Measurements from ENCODE around the gene PPP6R3.

PPP6R3 gene

GRCh38 chr11:68508425-68508824, 47.9 kb downstream of the PPP6R3 start:
- DNase-seq (ENCODE audit: low read depth) = no peak
- no peak overlapping the region for H3K4me3 ChIP-seq (ENCODE audit: low read depth, low read length)
- no peak for TF ChIP-seq MYC (IDR thresholded peaks at IDR 0.05; ENCODE audit: low read depth, low read length)

GRCh38 chr11:68509066-68509465, 48.5 kb downstream of the PPP6R3 start:
- TF ChIP-seq MYC (IDR thresholded peaks at IDR 0.05; ENCODE audit: low read depth, low read length) (no peak), CTCF (IDR thresholded peaks at IDR 0.05; ENCODE audit: low read depth, low read length) (no peak), POLR2A (IDR thresholded peaks at IDR 0.05; ENCODE audit: extremely low read depth, insufficient read length) (no peak), MAX (IDR thresholded peaks at IDR 0.05; ENCODE audit: low read depth, low read length) (no peak)
- DNase-seq (ENCODE audit: low read depth) = no peak
- H3K4me3 ChIP-seq (ENCODE audit: low read depth, low read length) = no peak overlapping the region

GRCh38 chr11:68513930-68514487, 53.5 kb downstream of the PPP6R3 start:
- TF ChIP-seq CTCF (IDR thresholded peaks at IDR 0.05; ENCODE audit: low read depth, low read length) = no peak
- no peak for TF ChIP-seq MYC (IDR thresholded peaks at IDR 0.05; ENCODE audit: low read depth, low read length)
- no peak for TF ChIP-seq MAX (IDR thresholded peaks at IDR 0.05; ENCODE audit: low read depth, low read length)
- no peak for TF ChIP-seq POLR2A (IDR thresholded peaks at IDR 0.05; ENCODE audit: extremely low read depth, insufficient read length)
- H3K4me3 ChIP-seq (ENCODE audit: low read depth, low read length) = no peak overlapping the region
- DNase-seq (ENCODE audit: low read depth) = no peak

GRCh38 chr11:68517121-68517741, 56.7 kb downstream of the PPP6R3 start:
- H3K4me3 ChIP-seq (ENCODE audit: low read depth, low read length) = no peak overlapping the region
- TF ChIP-seq POLR2A (IDR thresholded peaks at IDR 0.05; ENCODE audit: extremely low read depth, insufficient read length) (no peak), CTCF (IDR thresholded peaks at IDR 0.05; ENCODE audit: low read depth, low read length) (no peak), MYC (IDR thresholded peaks at IDR 0.05; ENCODE audit: low read depth, low read length) (no peak), MAX (IDR thresholded peaks at IDR 0.05; ENCODE audit: low read depth, low read length) (no peak)
- DNase-seq (ENCODE audit: low read depth) = no peak

- DNase-seq (ENCODE audit: low read depth) = no peak
- no peak overlapping the region for H3K4me3 ChIP-seq (ENCODE audit: low read depth, low read length)
- TF ChIP-seq MYC (IDR thresholded peaks at IDR 0.05; ENCODE audit: low read depth, low read length) (no peak), CTCF (IDR thresholded peaks at IDR 0.05; ENCODE audit: low read depth, low read length) (no peak), POLR2A (IDR thresholded peaks at IDR 0.05; ENCODE audit: extremely low read depth, insufficient read length) (no peak), MAX (IDR thresholded peaks at IDR 0.05; ENCODE audit: low read depth, low read length) (no peak)
These were observed 57.6 kb downstream of the PPP6R3 start for GRCh38 chr11:68518191-68518590.

- DNase-seq (ENCODE audit: low read depth) = no peak
- H3K4me3 ChIP-seq (ENCODE audit: low read depth, low read length) = no peak overlapping the region
- TF ChIP-seq CTCF (IDR thresholded peaks at IDR 0.05; ENCODE audit: low read depth, low read length) (no peak), MYC (IDR thresholded peaks at IDR 0.05; ENCODE audit: low read depth, low read length) (no peak), MAX (IDR thresholded peaks at IDR 0.05; ENCODE audit: low read depth, low read length) (no peak), POLR2A (IDR thresholded peaks at IDR 0.05; ENCODE audit: extremely low read depth, insufficient read length) (no peak)
These were observed 61.6 kb downstream of the PPP6R3 start for GRCh38 chr11:68521969-68522652.
